GM18508 (cell line): Measurements from ENCODE around the gene RHOBTB1.
"Not testable (repeated sequence)": the region's sequence is repeated elsewhere in the genome, so short reads cannot be mapped to it uniquely, and the experiment has no call there.

Source experiments
- ATAC-seq: cut with Tn5 transposase; IDR thresholded peaks from one replicate; pipeline ENCODE4 v1.9.1; 2021; ENCODE audit warnings: moderate number of reproducible peaks; ENCODE audit not compliant: insufficient read depth, unreplicated experiment

The RHOBTB1 gene

GRCh38 chr10:60908896-60909295 is 35.1 kb downstream of the RHOBTB1 start:
- ATAC-seq = no peak

DNA sequence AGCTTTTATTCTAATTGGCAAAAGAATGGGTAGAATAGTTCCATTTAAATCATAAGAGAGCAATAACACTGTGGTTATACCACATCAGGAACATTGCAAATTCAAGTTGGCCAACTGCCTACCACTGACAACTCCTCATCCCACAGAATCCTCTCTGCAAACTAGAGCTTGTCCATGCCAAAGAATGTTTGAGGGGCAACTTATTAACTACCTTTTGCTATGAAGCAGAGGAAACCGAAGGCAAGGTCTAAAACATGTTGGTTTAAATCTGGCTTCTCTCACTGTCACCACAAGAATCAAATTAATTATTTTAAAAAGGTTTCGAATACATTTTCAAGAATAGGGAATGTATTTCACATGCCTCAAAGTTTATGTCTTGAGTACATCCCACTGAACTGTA is 36.0 kb downstream of the RHOBTB1 start:
- ATAC-seq = no peak

DNA sequence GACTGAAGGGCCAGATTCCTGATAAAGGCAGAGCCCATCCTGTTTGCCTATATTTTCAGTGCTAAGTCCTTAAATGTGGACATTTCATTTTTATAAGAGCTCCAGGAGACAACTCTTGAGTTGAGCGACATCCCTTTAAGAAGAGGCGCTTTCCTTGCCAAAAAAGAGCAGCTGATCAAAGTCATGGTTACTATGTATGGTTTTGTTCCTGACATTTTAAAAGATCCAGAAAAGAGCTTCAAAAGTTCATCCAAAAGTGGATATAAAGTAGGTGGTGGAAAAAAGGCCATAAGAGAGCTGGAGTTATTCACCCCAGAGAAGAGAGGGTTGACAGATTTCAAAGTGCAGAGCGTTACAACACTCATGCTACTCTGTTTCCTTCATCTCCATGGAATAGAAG is 36.7 kb downstream of the RHOBTB1 start:
- no peak for ATAC-seq

- not testable (repeated sequence) for ATAC-seq
Observed at GRCh38 chr10:60906825-60907224, 37.2 kb downstream of the RHOBTB1 start.

- ATAC-seq = no peak
Observed at GRCh38 chr10:60906411-60906810, 37.6 kb downstream of the RHOBTB1 start.

DNA sequence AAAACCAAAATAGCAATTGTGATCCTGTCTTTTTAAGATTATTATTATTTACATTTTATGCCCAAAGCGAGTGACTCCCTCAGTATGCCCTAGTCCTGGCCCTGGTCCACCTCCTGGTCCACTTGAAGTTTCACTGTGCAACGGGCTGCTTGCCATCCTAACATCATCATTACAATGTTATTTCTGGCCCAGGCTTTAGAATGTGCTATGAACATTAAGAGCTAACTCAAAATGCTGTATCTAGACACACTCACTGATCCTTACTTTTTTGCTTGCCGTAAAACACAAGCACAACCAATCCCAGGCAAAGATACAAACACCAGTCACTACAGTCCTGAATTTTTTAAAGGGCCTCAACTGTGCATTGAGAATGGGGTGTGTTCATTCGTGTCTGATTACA is 38.4 kb downstream of the RHOBTB1 start:
- ATAC-seq = no peak

- no peak for ATAC-seq
Observed at GRCh38 chr10:60903096-60903495, 40.9 kb downstream of the RHOBTB1 start.

GRCh38 chr10:60901561-60902235 is 42.3 kb downstream of the RHOBTB1 start:
- ATAC-seq = no peak

DNA sequence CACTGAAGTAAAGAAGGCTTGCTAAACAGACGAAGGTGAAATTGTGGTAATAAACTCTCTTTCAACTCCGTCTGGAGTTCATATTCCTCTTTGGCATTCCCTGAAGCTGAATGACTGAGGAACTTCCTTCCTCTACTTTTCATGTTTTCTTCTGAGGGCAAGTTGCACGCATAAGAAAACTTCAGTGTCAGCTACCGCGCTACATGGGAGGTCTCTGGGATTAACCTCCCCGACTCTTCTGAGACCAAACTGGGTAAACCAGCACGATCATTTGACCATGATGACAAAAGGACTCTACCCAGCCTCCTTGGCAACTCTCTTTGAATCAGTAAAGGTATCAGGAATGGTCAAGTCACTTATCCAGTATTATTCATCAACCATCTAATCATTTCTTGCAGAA is 44.7 kb downstream of the RHOBTB1 start:
- ATAC-seq = no peak

DNA sequence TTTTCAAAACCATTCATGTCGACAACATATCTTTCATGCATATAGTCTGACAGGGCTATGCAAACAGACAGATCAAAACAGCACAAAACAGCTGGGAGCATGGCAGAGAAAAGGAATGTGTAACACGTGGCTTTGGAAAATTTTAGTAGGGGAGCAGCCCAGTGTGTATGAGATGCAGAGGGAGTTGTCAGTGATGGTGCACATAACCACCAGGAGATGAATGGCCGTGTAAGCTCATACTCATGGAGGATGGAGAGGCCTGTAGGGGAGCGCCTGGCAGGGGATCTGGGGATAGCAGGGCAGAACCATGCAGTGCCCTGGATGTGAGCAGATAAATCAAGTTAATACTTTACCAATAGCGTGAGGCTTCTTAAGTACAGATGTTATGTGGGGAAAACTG is 45.7 kb downstream of the RHOBTB1 start:
- ATAC-seq = no peak

DNA sequence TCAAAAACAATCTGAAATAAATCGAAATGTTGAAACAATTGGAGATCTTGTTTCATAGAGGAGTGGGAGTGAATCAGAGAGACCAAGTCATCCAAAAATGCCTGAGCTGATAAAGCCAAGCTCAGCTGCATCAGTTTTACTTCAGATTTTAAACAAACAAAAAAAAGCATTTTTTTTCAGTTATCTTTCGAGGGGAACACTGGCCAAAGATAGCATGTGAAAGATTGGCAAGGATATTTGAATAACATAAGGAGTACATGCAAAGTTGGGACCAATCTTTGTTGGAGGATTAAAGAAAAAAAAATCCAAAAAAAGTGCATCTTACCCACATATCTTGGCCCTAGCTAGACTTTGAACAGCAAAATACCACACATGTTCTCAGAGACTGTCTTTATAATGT is 47.2 kb downstream of the RHOBTB1 start:
- ATAC-seq = no peak

GRCh38 chr10:60896033-60896432 is 48.0 kb downstream of the RHOBTB1 start:
- ATAC-seq = no peak

DNA sequence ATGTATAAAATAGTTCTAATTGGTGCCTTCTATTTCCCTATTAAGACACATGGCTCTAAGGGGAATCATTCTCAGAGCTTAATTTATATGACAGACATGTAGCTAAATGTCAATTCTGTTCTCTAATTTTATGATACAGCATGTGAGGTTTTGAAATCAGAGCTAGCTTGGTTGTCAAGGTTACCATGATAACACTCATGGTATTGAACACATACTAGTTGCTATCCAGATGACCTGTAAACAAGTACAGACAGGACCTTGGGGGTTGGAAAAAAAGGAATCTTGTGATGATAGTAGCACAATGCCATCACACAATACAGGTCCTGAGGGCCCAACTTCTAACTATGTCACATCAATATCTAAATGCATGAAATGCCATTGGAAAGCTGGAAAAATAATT is 49.2 kb downstream of the RHOBTB1 start:
- no peak for ATAC-seq

- no peak for ATAC-seq
Observed at GRCh38 chr10:60893231-60893630, 50.8 kb downstream of the RHOBTB1 start.

DNA sequence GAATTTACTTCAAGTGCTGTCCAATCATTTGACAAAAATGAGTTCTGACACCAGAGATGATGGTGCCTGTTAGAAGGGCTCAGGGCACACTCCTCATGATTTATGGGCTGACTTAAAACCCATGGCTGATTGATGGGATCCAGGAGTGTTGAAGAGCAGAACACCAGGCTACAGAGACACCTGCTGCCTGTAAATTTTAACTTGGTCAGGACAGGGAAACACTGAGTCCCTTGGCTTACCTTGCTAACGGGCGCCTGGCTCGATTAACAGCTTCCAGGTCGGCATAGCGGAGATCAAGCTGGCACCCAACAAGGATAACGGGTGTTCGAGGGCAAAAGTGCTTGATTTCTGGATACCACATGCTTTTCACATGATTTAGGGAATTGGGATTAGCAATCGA is 51.4 kb downstream of the RHOBTB1 start:
- ATAC-seq = no peak

DNA sequence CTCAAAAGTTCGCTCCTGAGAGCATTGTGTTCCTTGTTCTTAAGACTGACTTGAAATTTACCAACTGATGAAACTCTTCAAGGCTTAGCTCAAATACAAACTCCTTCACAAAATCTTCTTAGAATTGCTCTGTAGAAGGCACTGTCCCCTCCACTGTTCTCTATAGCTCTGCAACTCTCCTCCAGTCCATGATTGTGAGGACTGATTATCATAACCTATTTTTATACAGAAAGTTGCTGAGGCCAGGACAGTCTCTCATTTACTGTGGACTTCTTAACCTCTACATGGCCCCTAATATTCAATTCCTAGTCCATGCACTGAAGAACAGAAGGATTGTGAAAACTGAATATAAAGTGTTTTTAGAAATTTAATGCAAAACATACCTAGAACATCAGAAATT is 53.2 kb downstream of the RHOBTB1 start:
- no peak for ATAC-seq

- ATAC-seq = no peak
Observed at GRCh38 chr10:60883187-60883586, 60.8 kb downstream of the RHOBTB1 start.

GRCh38 chr10:60878224-60878623 is 65.8 kb downstream of the RHOBTB1 start:
- ATAC-seq = no peak

DNA sequence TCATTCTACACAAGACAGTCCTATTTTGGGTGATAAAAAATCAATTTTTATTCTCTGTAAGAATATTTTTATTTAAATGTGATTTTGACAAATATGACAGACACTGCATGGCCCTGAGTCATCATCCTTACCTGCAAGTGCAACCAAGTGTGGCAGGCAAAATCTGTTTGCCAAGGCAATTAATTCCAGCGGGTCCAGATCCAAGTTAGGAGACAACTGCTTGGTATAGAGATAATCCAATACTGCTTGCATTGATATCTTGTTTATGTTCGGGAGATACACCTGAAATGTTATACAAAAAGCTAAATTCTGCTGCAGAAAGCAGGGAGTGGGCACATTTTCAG is 66.2 kb downstream of the RHOBTB1 start:
- ATAC-seq = no peak

DNA sequence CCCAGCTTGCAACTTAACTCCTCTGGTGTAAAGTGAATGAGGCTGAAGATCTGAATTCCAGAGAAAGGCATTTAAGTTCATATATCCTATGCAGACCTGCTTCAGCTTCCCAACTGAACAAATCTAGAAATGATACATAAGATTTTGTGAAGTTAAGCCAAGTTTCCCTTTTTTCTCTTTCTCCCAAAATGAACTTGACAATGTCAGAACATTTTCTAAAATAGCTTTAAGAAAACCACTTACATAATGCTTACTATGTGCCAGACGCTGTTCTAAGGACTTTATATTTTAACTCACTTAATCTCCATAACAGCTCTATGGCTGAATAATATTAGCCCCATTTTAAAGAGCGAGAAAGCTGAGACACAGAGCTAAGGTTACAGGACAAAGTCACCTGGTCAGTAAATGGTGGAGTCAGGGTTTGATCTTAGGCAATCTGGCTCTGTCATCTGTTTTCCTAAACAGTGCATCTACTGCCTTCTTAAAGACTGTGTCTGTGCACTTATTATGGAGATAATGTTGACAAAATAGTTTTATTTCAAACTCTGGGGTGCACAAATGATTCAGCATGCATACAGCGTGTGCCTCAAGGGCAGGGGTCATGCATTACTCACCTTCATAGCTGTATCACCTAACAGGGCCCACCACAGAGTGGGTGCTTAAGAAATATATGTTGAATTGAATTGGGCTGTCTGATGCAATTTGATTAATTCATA is 66.8 kb downstream of the RHOBTB1 start:
- no peak for ATAC-seq

- no peak for ATAC-seq
Observed at GRCh38 chr10:60873758-60874157, 70.2 kb downstream of the RHOBTB1 start.

DNA sequence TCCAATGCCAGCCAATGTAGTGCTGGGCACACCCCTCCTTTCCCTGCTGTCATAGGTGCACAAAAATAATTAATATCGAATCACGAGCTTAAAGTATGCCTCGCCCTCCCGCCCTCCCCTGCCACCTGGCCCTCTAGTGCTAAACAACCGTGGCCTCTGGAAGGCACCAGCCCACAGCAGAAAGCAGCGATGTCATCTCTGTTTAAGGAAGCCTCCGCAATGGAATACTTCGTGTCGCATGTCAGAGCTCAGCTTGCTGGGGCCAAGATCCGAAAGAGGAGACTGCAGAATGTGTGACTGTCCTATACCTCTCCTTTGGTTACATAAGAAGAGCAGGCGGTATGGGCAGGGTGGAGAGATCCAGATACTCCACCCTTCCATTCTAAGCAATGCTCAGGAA is 71.5 kb downstream of the RHOBTB1 start:
- ATAC-seq = no peak
